GM19468 (cell line): ENCODE measurements around the gene C20orf96.
A peak's percentile ranks its signal among the peaks of the same experiment; 100 is the strongest.

Source experiments
- ATAC-seq: cut with Tn5 transposase; IDR thresholded peaks from one replicate; pipeline ENCODE4 v1.9.1; 2021; ENCODE audit warnings: mild to moderate bottlenecking, moderate library complexity, moderate number of reproducible peaks; ENCODE audit not compliant: unreplicated experiment; ENCODE audit errors: extremely low read depth

The C20orf96 gene

GRCh38 chr20:313402-313801, 22.9 kb upstream of the C20orf96 start:
- ATAC-seq = no peak

DNA sequence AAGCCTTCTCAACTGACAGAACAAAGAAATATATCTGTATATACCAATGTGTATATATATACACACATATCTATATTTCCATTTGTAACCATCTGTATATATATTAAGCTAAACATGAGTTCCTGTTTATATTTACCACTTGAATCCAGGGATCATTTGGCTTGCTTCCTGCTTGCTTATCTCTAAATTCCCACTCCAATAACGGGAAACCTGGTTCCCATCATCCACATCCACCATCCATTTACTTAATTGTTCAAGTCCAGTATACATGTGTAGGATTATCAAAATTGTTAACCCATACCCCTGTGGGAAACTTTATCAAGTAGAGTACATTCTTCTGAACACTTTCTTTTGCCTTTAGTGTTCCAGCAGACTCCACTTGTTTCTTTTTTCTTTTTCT, 22.3 kb upstream of the C20orf96 start:
- ATAC-seq = no peak

- ATAC-seq = no peak
Measured at GRCh38 chr20:312067-312466, 21.5 kb upstream of the C20orf96 start.

GRCh38 chr20:311609-312008, 21.1 kb upstream of the C20orf96 start:
- no peak for ATAC-seq

DNA sequence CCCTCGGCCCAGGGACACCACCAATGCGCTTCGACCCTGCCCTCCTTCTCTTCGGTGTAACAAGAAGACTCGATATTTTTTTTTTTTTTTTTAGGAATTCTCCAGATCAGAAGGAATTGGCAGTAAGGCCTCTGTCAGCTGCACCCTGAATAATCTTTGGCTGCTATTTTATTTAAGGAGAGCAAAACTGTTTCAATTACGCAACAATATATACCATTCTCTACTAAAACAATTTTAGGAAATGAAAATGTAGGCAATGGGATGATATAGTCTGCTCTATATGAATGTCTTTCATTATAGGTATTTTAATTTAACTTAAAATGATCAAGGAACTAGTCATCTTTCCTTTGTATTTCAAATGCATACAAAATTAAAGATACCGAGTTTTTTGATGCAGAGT, 20.1 kb upstream of the C20orf96 start:
- ATAC-seq = no peak

DNA sequence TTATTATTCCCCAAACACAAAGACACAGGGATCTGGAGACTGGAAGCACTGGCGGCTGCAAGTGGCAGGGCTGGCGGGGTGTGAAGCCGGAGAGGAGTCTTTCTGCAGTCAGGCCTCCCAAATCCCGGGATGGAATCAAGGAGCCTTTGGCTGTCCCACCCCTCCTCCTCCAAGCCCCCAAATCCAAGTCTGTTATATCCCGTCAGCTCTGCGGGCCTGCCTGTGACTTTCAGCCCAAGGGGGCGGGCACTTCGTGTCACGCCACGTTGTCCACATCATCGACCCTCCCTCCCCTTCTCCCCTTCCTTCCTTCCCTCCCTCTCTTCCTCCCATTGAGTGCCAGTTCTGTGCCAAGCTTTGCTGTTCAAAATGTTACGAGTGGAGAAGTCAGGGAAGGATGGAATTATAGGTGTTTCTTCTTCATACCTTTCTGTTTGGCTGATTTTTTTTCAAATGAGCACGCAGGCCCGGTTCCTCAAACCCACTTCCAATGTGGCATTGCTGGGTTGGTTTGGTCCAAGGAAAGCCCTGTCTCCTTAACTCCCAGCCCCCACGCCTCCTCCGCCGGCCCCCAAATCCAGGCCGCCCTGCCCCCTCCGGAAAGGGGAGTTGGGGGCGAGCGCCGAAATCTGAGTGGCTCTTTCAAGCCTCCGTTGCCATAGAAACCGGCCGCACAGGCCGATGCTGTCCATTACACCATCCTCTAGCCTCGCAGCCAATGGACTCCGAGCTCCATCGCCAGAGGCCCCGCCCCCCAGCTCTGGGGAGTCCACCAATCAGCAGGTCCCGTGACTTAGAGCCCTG, 19.5 kb upstream of the C20orf96 start:
- peak; percentile 88 for ATAC-seq

DNA sequence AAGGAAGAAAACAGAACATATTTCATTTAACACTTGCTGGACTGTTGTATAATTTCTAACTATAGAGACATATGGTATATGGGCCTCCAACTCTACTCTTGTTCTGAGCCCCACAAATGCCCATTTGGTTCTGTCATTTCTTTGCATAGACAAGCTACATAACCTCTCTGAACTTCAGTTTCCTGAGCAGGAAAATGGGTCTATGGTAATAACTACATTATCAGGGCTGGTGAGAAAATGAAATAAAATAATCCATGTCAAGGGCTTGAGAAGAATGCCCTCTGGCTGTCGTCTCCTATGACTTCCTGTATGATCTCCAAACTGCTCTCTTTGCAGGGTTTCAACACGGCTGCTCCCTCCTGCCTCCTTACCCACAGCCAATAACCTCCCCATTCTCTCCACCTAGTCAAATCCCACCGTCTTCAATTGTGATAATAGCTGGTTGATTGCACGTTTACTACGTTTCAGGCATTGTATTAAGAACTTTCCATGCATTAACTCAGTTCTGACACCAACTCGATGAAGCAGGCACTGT, 18.8 kb upstream of the C20orf96 start:
- no peak for ATAC-seq

DNA sequence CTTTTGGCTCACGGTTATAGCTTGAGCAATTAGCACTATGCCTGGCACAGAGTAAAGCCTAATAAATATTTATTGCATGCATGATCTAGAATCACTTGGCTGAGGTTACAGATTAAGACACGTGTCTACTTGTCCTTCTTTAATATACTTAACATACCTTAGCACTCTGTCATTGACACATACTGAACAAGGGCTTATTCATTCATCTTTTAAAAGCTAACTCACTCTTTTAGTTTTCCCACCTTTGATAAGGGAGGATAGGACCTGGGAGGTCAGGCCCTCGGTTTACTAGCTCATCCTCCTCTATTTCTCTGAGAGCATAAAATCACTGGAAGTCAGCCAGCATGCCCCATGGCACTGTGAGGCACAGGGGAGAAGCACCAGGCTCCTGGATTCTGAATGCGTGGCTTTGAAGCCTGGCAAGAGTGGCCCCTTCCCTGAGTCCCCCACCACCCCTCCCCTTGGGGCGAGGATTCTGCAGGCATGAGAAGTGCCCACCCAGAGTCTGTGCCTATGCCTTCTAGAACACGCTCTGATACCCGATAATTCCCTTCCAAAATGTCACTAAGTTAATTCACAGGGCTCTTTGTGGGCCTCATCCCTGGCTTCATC, 18.0 kb upstream of the C20orf96 start:
- ATAC-seq = no peak

DNA sequence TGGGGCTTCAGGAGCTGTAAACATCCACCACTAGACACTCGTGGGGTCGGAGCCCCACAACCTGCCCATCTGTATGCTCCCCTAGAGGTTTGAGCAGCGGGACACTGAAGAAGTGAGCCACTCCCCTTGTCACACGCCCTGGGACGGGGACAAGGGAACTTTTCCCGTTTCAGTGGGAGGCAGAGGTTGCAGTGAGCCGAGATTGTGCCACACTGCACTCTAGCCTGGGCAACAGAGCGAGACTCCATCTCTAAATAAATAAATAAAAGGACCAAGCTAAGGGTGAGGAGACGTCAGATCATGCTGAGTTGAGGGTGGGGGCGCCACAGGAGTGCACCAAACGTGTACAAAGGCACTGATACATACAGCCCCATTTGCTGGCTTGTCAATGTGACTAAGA, 15.2 kb upstream of the C20orf96 start:
- no peak for ATAC-seq

DNA sequence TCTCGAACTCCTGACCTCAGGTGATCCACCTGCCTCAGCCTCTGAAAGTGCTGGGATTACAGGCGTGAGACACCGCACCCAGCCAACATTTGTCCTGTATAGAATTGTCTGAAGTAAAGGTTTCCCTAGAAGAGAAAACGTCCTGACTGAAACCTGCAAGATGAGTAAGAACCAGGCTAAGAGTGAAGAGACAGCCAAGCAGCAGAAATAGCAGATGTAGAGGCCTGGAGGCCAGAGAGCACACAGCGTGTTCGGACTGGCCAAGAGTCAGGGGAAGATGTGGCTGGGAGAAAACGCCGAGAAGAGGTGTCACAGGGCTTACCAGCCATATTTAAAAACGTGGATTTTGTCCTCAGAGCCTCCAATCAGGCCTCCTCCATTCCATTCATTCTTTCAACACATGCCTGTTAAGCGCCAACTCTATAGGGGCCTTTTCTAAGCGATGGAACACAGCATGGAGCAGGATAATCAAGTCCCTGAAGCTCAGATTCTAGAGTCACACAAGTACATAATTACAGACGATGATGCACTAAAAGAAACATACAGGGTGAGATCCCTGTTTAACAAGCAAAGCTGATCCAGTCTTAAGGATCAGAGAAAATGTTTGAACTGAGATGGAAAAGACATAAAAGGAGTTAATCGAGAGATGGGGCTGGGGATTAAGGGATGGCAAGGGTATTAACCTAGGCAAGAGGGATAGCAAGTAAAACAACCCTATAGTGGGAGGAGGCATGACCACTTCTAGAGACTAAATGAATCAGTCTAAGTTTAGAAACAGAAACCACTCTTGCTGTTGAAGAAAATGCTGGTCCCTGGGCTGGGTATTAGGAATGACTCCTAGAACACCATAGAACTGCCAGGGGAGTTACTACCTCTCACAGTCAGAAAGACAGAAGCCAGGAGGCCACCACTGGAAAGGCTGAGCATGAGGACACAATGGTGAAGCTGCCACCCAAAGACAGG, 11.6 kb upstream of the C20orf96 start:
- ATAC-seq = no peak

- no peak for ATAC-seq
Measured at GRCh38 chr20:300345-300990, 9.9 kb upstream of the C20orf96 start.

DNA sequence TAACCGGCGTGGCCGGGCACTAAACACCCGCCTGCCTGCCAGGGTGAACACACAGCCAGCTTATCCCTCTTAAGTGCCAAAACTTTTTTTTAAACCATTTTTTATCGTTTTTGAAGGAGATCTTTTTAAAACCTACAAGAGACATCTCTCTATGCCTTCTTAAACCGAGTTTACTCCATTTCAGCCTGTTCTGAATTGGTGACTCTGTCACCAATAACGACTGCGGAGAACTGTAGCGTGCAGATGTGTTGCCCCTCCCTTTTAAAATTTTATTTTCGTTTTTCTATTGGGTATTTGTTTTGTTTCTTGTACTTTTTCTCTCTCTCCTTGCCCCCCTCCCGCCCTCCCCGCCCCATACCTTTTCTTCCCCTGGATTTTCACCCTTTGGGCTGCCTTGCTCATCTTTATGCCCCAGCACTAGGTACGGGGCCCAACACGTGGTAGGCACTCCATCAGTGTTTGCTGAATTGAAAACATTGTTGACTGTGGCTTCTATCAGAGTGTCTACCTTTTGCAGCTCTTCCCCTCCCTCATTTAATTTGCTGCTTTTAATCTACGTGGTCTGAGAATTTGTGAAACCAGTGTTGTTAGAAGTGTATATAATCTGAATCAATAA, 8.3 kb upstream of the C20orf96 start:
- no peak for ATAC-seq

- ATAC-seq = peak; percentile 12
Measured at GRCh38 chr20:297925-298775, 7.6 kb upstream of the C20orf96 start.

GRCh38 chr20:297098-297924, 6.8 kb upstream of the C20orf96 start, which contains the start of gene ZCCHC3:
ZCCHC3 (plus strand) TSS chr20:297570; CDS start chr20:297587, 17 bp downstream.
- peak; percentile 64 for ATAC-seq

- no peak for ATAC-seq
Measured at GRCh38 chr20:295804-296203, 5.3 kb upstream of the C20orf96 start.

DNA sequence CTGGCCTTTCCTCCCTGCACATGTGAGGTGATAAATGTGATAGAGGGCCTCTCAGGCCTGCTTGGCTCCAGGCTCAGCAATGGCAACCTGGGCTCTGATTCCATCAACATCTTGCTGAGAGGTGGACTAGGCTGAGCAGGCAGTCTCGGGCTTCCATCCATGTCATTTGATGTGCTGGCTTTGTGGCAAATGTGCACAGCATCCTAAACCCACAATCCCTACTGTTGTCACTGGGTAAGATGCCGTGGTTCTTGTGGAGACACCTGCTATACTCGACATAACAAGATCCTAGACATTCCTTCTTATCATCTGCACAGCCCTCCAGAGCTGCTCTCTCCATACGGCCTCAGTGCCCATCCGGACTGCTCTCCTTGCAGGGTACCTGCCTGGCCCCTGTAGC, 4.1 kb upstream of the C20orf96 start:
- no peak for ATAC-seq

DNA sequence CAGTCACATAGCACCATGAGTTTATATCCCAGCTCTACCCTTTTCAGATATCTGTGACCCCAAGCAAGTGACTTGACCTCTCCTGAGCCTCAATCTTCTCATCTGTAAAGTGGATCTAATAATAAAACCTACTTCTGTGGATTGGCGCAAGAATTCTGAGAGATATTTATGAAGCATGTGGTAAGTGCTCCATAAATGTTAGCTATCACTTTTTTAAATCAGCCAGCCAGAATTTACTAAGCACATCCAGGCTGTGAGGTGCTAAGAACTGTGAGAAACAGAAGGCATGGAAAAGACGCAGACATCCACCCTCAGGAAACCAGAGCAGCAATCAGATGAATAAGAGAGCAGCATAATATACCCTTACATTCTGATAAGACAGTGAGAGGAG, 862 bp downstream of the C20orf96 start:
- ATAC-seq = no peak
